Neuronal stem cell (in vitro differentiated cells): Measurements from ENCODE around the gene MCHR2.

Experiments used
- DNase-seq: peaks from one replicate; pipeline ENCODE4 v3.0.0-alpha.2; 2013; ENCODE audit warnings: low spot score
- H2AFZ ChIP-seq: one replicate; pipeline ENCODE4 v1.6.1; 2013; ENCODE audit warnings: mild to moderate bottlenecking, low read length, inconsistent platforms
- H2AK5ac ChIP-seq: 2 replicates; pipeline ENCODE4 v1.6.1; 2013; ENCODE audit warnings: low read depth, mild to moderate bottlenecking, inconsistent platforms, low read length, moderate library complexity, mixed read lengths
- H2BK120ac ChIP-seq: 2 replicates; pipeline ENCODE4 v1.6.1; 2013; ENCODE audit warnings: low read depth, mild to moderate bottlenecking, inconsistent platforms, low read length, moderate library complexity, mixed read lengths
- H2BK12ac ChIP-seq: one replicate; pipeline ENCODE4 v1.6.1; 2013; ENCODE audit warnings: low read length, inconsistent platforms
- H2BK15ac ChIP-seq: 2 replicates; pipeline ENCODE4 v1.6.1; 2013; ENCODE audit warnings: mild to moderate bottlenecking, low read length, inconsistent platforms, mixed read lengths
- H2BK5ac ChIP-seq: one replicate; pipeline ENCODE4 v1.6.1; 2013; ENCODE audit warnings: inconsistent platforms, mild to moderate bottlenecking, low read length, moderate library complexity
- H3K14ac ChIP-seq: one replicate; pipeline ENCODE4 v1.6.1; 2013; ENCODE audit warnings: low read length, inconsistent platforms
- H3K18ac ChIP-seq: 2 replicates; pipeline ENCODE4 v1.6.1; 2013; ENCODE audit warnings: low read length, inconsistent platforms
- H3K23ac ChIP-seq: 2 replicates; pipeline ENCODE4 v1.6.1; 2013; ENCODE audit warnings: low read depth, mild to moderate bottlenecking, mixed read lengths, low read length, inconsistent platforms; ENCODE audit not compliant: poor library complexity
- H3K27ac ChIP-seq: replicated peaks from 3 replicates; pipeline ENCODE4 v1.5.1; 2013; ENCODE audit warnings: low read length, inconsistent platforms
- H3K27me3 ChIP-seq, 3 experiments: 2 replicates each; pipeline ENCODE4 v1.6.1; 2013; ENCODE audit warnings: low read length in 3 of 3, mild to moderate bottlenecking in 2 of 3, inconsistent platforms in 1 of 3, low read depth in 1 of 3, mixed read lengths in 1 of 3, moderate library complexity in 1 of 3; ENCODE audit not compliant: control insufficient read depth in 3 of 3, insufficient read depth in 3 of 3
- H3K36me3 ChIP-seq, 2 donors: replicated peaks in 1 of 2; 2 replicates each; pipeline ENCODE4 v1.6.1; 2013; ENCODE audit warnings: low read length in 2 of 2; ENCODE audit not compliant: control insufficient read depth in 2 of 2, insufficient read depth in 2 of 2
- H3K4ac ChIP-seq: 2 replicates; pipeline ENCODE4 v1.6.1; 2013; ENCODE audit warnings: inconsistent platforms, mild to moderate bottlenecking, low read length, moderate library complexity
- H3K4me1 ChIP-seq, 2 donors: 1 replicate in 1 of 2; 2 replicates in 1 of 2; pipeline ENCODE4 v1.6.1; 2013; ENCODE audit warnings: low read length in 2 of 2, low read depth in 1 of 2; ENCODE audit not compliant: control insufficient read depth in 2 of 2, insufficient read depth in 1 of 2
- H3K4me2 ChIP-seq: one replicate; pipeline ENCODE4 v1.6.1; 2013; ENCODE audit warnings: mild to moderate bottlenecking, low read length, inconsistent platforms; ENCODE audit not compliant: insufficient read depth, poor library complexity, severe bottlenecking
- H3K4me3 ChIP-seq, 2 donors: 2 replicates each; pipeline ENCODE4 v1.5.1; 2013; ENCODE audit warnings: low read length in 2 of 2, mild to moderate bottlenecking in 2 of 2, inconsistent platforms in 1 of 2, moderate library complexity in 1 of 2
- H3K79me1 ChIP-seq: one replicate; pipeline ENCODE4 v1.6.1; 2013; ENCODE audit warnings: low read depth, mild to moderate bottlenecking, inconsistent platforms, low read length, moderate library complexity
- H3K9ac ChIP-seq: one replicate; pipeline ENCODE4 v1.6.1; 2013; ENCODE audit warnings: mild to moderate bottlenecking, low read depth, low read length, inconsistent platforms; ENCODE audit not compliant: poor library complexity
- H3K9me3 ChIP-seq, 2 donors: replicated peaks in 1 of 2; 2 replicates each; pipeline versions ENCODE3 to v1.6.1; 2013; ENCODE audit warnings: low read length in 2 of 2, mild to moderate bottlenecking in 2 of 2, inconsistent platforms in 1 of 2, low read depth in 1 of 2, mixed read lengths in 1 of 2, moderate library complexity in 1 of 2; ENCODE audit not compliant: control insufficient read depth in 2 of 2, insufficient read depth in 1 of 2
- H4K8ac ChIP-seq: one replicate; pipeline ENCODE4 v1.6.1; 2013; ENCODE audit warnings: low read depth, mild to moderate bottlenecking, inconsistent platforms, low read length, moderate library complexity
- H4K91ac ChIP-seq: one replicate; pipeline ENCODE4 v1.6.1; 2013; ENCODE audit warnings: low read length, low read depth, mild to moderate bottlenecking, inconsistent platforms; ENCODE audit not compliant: poor library complexity
- WGBS, 2 donors: extraction: QIAGEN DNeasy Blood & Tissue Kit; methylation state at CpG; one replicate each; pipeline ENCODE4 v1.1.7; 2013; ENCODE audit warnings: missing lambda C conversion rate in 2 of 2, mixed read lengths in 1 of 2; ENCODE audit not compliant: insufficient read length in 2 of 2, insufficient replicate concordance in 1 of 2; ENCODE audit errors: extremely low coverage in 2 of 2; 5-methylcytosine and 5-hydroxymethylcytosine counted together

Gene MCHR2

GRCh38 chr6:100022847-100023246, 28.8 kb upstream of the MCHR2 start:
- Histone ChIP-seq H3K4me1 (no peaks in the 10 kb centered on the region), H2BK15ac (no peak overlapping the region), H3K18ac (no peak overlapping the region), H2AK5ac (no peak overlapping the region), H4K91ac (no peak overlapping the region), H2AFZ (no peak overlapping the region), H3K4me3 (no peak overlapping the region), H3K23ac (no peak overlapping the region), H2BK5ac (no peak overlapping the region), H4K8ac (no peak overlapping the region), H3K27me3 (no peaks in the 10 kb centered on the region), H3K9ac (no peak overlapping the region), H3K14ac (no peak overlapping the region), H3K4ac (no peak overlapping the region), H2BK120ac (no peak overlapping the region), H3K36me3 (no peaks in the 10 kb centered on the region), H3K79me1 (no peaks in the 10 kb centered on the region), H3K4me2 (no peak overlapping the region), H3K9me3 (peaks cover 0 to 10% of the 10 kb centered on the region in 2 donors), H3K27ac (no peak overlapping the region), H2BK12ac (no peak overlapping the region)
- no peak for DNase-seq
- WGBS, 2 donors: no CpG with 5 or more reads among the region's 3 CpGs

- peak overlapping the region; percentile 47 for H2AFZ ChIP-seq
- no peak overlapping the region for H3K9ac ChIP-seq
- no peak overlapping the region for H4K8ac ChIP-seq
- DNase-seq: no peak
- peaks cover 2% of the 10 kb centered on the region for H3K79me1 ChIP-seq
- H3K9me3 ChIP-seq: no peaks in the 10 kb centered on the region
- no peak overlapping the region for H2BK12ac ChIP-seq
- H3K36me3 ChIP-seq: no peaks in the 10 kb centered on the region
- no peak overlapping the region for H2BK5ac ChIP-seq
- no peak overlapping the region for H3K14ac ChIP-seq
- H2BK15ac ChIP-seq: no peak overlapping the region
- H3K27me3 ChIP-seq: no peaks in the 10 kb centered on the region
- H3K4ac ChIP-seq: no peak overlapping the region
- no peak overlapping the region for H3K4me2 ChIP-seq
- WGBS, 2 donors: no CpG with 5 or more reads among the region's 6 CpGs
- H3K23ac ChIP-seq: no peak overlapping the region
- no peak overlapping the region for H2AK5ac ChIP-seq
- H2BK120ac ChIP-seq: no peak overlapping the region
- H4K91ac ChIP-seq: no peak overlapping the region
- H3K4me3 ChIP-seq: no peak overlapping the region
- H3K4me1 ChIP-seq: peaks cover 0 to 26% of the 10 kb centered on the region in 2 donors
- H3K27ac ChIP-seq: no peak overlapping the region
- H3K18ac ChIP-seq: no peak overlapping the region
Observed at GRCh38 chr6:100008857-100009256, 14.8 kb upstream of the MCHR2 start.

- peak overlapping the region; percentile 48 for H2AFZ ChIP-seq
- no peak overlapping the region for H3K18ac ChIP-seq
- peaks cover 0 to 2% (median 0%) of the 10 kb centered on the region in 3 experiments for H3K27me3 ChIP-seq
- H2BK12ac ChIP-seq: no peak overlapping the region
- H2BK15ac ChIP-seq: no peak overlapping the region
- H3K4me1 ChIP-seq: peaks cover 0 to 2% of the 10 kb centered on the region in 2 donors
- H3K4me3 ChIP-seq: no peak overlapping the region
- no peak overlapping the region for H3K4me2 ChIP-seq
- H3K36me3 ChIP-seq: no peaks in the 10 kb centered on the region
- H2BK120ac ChIP-seq: no peak overlapping the region
- WGBS, 2 donors: no CpG with 5 or more reads among the region's 3 CpGs
- H4K8ac ChIP-seq: no peak overlapping the region
- DNase-seq: peak; percentile 31
- H2AK5ac ChIP-seq: no peak overlapping the region
- no peak overlapping the region for H3K27ac ChIP-seq
- H3K9me3 ChIP-seq: no peaks in the 10 kb centered on the region
- H2BK5ac ChIP-seq: no peak overlapping the region
- no peaks in the 10 kb centered on the region for H3K79me1 ChIP-seq
- no peak overlapping the region for H3K23ac ChIP-seq
- H3K14ac ChIP-seq: no peak overlapping the region
- H3K4ac ChIP-seq: no peak overlapping the region
- no peak overlapping the region for H3K9ac ChIP-seq
- H4K91ac ChIP-seq: no peak overlapping the region
Observed at GRCh38 chr6:100001915-100002388, 7.9 kb upstream of the MCHR2 start.

- no peak overlapping the region for H2BK120ac ChIP-seq
- H2AK5ac ChIP-seq: no peak overlapping the region
- no peak for DNase-seq
- no peak overlapping the region for H3K4me3 ChIP-seq
- peaks cover 0 to 2% of the 10 kb centered on the region in 2 donors for H3K4me1 ChIP-seq
- H2AFZ ChIP-seq: peak overlapping the region; percentile 62
- H3K4me2 ChIP-seq: no peak overlapping the region
- no peak overlapping the region for H3K9ac ChIP-seq
- H3K9me3 ChIP-seq: no peaks in the 10 kb centered on the region
- no peak overlapping the region for H2BK12ac ChIP-seq
- no peak overlapping the region for H3K4ac ChIP-seq
- H3K79me1 ChIP-seq: no peaks in the 10 kb centered on the region
- no peak overlapping the region for H4K91ac ChIP-seq
- peaks cover 4 to 24% (median 4%) of the 10 kb centered on the region in 3 experiments for H3K27me3 ChIP-seq
- no peak overlapping the region for H3K27ac ChIP-seq
- no peak overlapping the region for H4K8ac ChIP-seq
- H3K23ac ChIP-seq: no peak overlapping the region
- H3K36me3 ChIP-seq: no peaks in the 10 kb centered on the region
- no peak overlapping the region for H3K14ac ChIP-seq
- H3K18ac ChIP-seq: no peak overlapping the region
- H2BK15ac ChIP-seq: no peak overlapping the region
- H2BK5ac ChIP-seq: no peak overlapping the region
Observed at GRCh38 chr6:99997141-99997540, 3.1 kb upstream of the MCHR2 start.
